HEK293 (cell line): ENCODE data around the gene REM2.

Experiments used
- CTCF ChIA-PET: fragments of 350-600 bp; formaldehyde crosslinking; extraction: SDS; loops from one replicate; lab custom pipeline; 2021; ENCODE audit warnings: antibody characterized with exemption; lab: Yijun Ruan, JAX
- POLR2A ChIA-PET: fragments of 300-600 bp; formaldehyde crosslinking; extraction: SDS; loops from one replicate; lab custom pipeline; 2020; ENCODE audit warnings: antibody characterized with exemption, inconsistent platforms; lab: Yijun Ruan, JAX
- H3K27ac ChIP-seq: fragments of 200-500 bp; sonication (Bioruptor generic); 2 replicates; pipeline ENCODE4 v1.5.1; 2014; ENCODE audit warnings: low read depth, low read length, control low read depth, inconsistent platforms; ENCODE audit errors: extremely low read depth
- H3K36me3 ChIP-seq, 2 experiments: fragments of 200-500 bp in 1 of 2; sonication (Bioruptor generic) in 1 of 2; 1 replicate in 1 of 2; 2 replicates in 1 of 2; pipeline ENCODE4 v1.5.1; 2014 to 2017; ENCODE audit warnings: inconsistent platforms in 2 of 2, low read length in 2 of 2; ENCODE audit not compliant: control insufficient read depth in 2 of 2, insufficient read depth in 1 of 2
- H3K4me1 ChIP-seq: fragments of 200-500 bp; sonication (Bioruptor generic); 2 replicates; pipeline ENCODE4 v1.5.1; 2014; ENCODE audit warnings: mild to moderate bottlenecking, low read length, inconsistent platforms; ENCODE audit not compliant: control insufficient read depth, insufficient read depth
- H3K4me3 ChIP-seq: 2 replicates; pipeline ENCODE4 v1.5.1; 2011; ENCODE audit warnings: low read depth, mild to moderate bottlenecking, control low read depth, low read length, moderate library complexity
- H3K9me3 ChIP-seq: fragments of 200-500 bp; sonication (Bioruptor generic); 2 replicates; pipeline ENCODE4 v1.5.1; 2014; ENCODE audit warnings: low read depth, low read length, inconsistent platforms; ENCODE audit not compliant: control insufficient read depth, insufficient read depth
- IKZF3 ChIP-seq: fragments of 450-650 bp; IDR thresholded peaks from 2 replicates; pipeline ENCODE4 v1.5.0; 2018; ENCODE audit warnings: missing biosample characterization, mild to moderate bottlenecking, missing genetic modification characterization, moderate library complexity
- PATZ1 ChIP-seq: fragments of 450-650 bp; formaldehyde crosslinking; IDR thresholded peaks from 2 replicates; pipeline ENCODE4 v1.5.1; 2016; ENCODE audit warnings: missing biosample characterization, missing genetic modification characterization
- SP2 ChIP-seq: fragments of 450-650 bp; formaldehyde crosslinking; IDR thresholded peaks from 2 replicates; pipeline ENCODE4 v1.5.1; 2016; ENCODE audit warnings: missing biosample characterization, missing genetic modification characterization
- SP7 ChIP-seq: fragments of 450-650 bp; formaldehyde crosslinking; IDR thresholded peaks from 2 replicates; pipeline ENCODE4 v1.5.1; 2016; ENCODE audit warnings: missing biosample characterization, missing genetic modification characterization
- ZFHX2 ChIP-seq: fragments of 450-650 bp; formaldehyde crosslinking; conservative IDR thresholded peaks from 2 replicates; pipeline ENCODE4 v1.5.1; 2016; ENCODE audit warnings: missing biosample characterization, missing genetic modification characterization
- ZIC2 ChIP-seq: fragments of 450-650 bp; formaldehyde crosslinking; IDR thresholded peaks from 2 replicates; pipeline ENCODE4 v1.5.1; 2016; ENCODE audit warnings: missing biosample characterization, missing genetic modification characterization
- ZNF140 ChIP-seq: fragments of 450-650 bp; formaldehyde crosslinking; IDR thresholded peaks from 2 replicates; pipeline ENCODE4 v1.5.1; 2016; ENCODE audit warnings: missing biosample characterization, missing genetic modification characterization
- ZNF169 ChIP-seq: fragments of 450-650 bp; formaldehyde crosslinking; IDR thresholded peaks from 2 replicates; pipeline ENCODE4 v1.5.1; 2016; ENCODE audit warnings: missing biosample characterization, missing genetic modification characterization
- ZNF223 ChIP-seq: fragments of 450-650 bp; formaldehyde crosslinking; IDR thresholded peaks from 2 replicates; pipeline ENCODE4 v1.5.1; 2016; ENCODE audit warnings: missing biosample characterization, missing genetic modification characterization
- ZNF23 ChIP-seq: fragments of 450-650 bp; formaldehyde crosslinking; IDR thresholded peaks from 2 replicates; pipeline ENCODE4 v1.5.1; 2016; ENCODE audit warnings: missing biosample characterization, missing genetic modification characterization, borderline replicate concordance
- ZNF292 ChIP-seq: fragments of 450-650 bp; formaldehyde crosslinking; IDR thresholded peaks from 2 replicates; pipeline ENCODE4 v1.5.1; 2016; ENCODE audit warnings: low read depth, missing biosample characterization, missing genetic modification characterization, borderline replicate concordance
- ZNF354C ChIP-seq: fragments of 450-650 bp; formaldehyde crosslinking; IDR thresholded peaks from 2 replicates; pipeline ENCODE4 v1.5.1; 2016; ENCODE audit warnings: missing biosample characterization, missing genetic modification characterization, low read depth, borderline replicate concordance
- ZNF398 ChIP-seq: fragments of 450-650 bp; formaldehyde crosslinking; IDR thresholded peaks from 2 replicates; pipeline ENCODE4 v1.5.1; 2017; ENCODE audit warnings: missing biosample characterization, missing genetic modification characterization
- ZNF423 ChIP-seq: fragments of 450-650 bp; formaldehyde crosslinking; IDR thresholded peaks from 2 replicates; pipeline ENCODE4 v1.5.1; 2016; ENCODE audit warnings: missing biosample characterization, missing genetic modification characterization
- ZNF555 ChIP-seq: fragments of 450-650 bp; formaldehyde crosslinking; conservative IDR thresholded peaks from 2 replicates; pipeline ENCODE4 v1.5.1; 2017; ENCODE audit warnings: missing biosample characterization, mild to moderate bottlenecking, missing genetic modification characterization, inconsistent platforms
- ZNF596 ChIP-seq: fragments of 450-650 bp; IDR thresholded peaks from 2 replicates; pipeline ENCODE4 v1.5.0; 2018; ENCODE audit warnings: missing biosample characterization, mild to moderate bottlenecking, missing genetic modification characterization, moderate library complexity
- ZNF623 ChIP-seq: fragments of 450-650 bp; formaldehyde crosslinking; IDR thresholded peaks from 2 replicates; pipeline ENCODE4 v1.5.1; 2016; ENCODE audit warnings: missing biosample characterization, missing genetic modification characterization
- ZNF677 ChIP-seq: fragments of 450-650 bp; IDR thresholded peaks from 2 replicates; pipeline ENCODE4 v1.5.0; 2018; ENCODE audit warnings: missing biosample characterization, mild to moderate bottlenecking, missing genetic modification characterization, moderate library complexity
- ZNF692 ChIP-seq: fragments of 450-650 bp; formaldehyde crosslinking; IDR thresholded peaks from 2 replicates; pipeline ENCODE4 v1.5.1; 2016; ENCODE audit warnings: missing biosample characterization, missing genetic modification characterization
- ZNF768 ChIP-seq: fragments of 450-650 bp; formaldehyde crosslinking; IDR thresholded peaks from 2 replicates; pipeline ENCODE4 v1.5.1; 2018; ENCODE audit warnings: missing biosample characterization, mild to moderate bottlenecking, missing genetic modification characterization
- ZNF777 ChIP-seq: fragments of 450-650 bp; formaldehyde crosslinking; IDR thresholded peaks from 2 replicates; pipeline ENCODE4 v1.5.1; 2017; ENCODE audit warnings: missing biosample characterization, missing genetic modification characterization, borderline replicate concordance
- ZNF791 ChIP-seq: fragments of 450-650 bp; formaldehyde crosslinking; IDR thresholded peaks from 2 replicates; pipeline ENCODE4 v1.5.1; 2016; ENCODE audit warnings: missing biosample characterization, missing genetic modification characterization
- ZSCAN30 ChIP-seq: fragments of 450-650 bp; IDR thresholded peaks from 2 replicates; pipeline ENCODE4 v1.5.1; 2018; ENCODE audit warnings: missing biosample characterization, mild to moderate bottlenecking, missing genetic modification characterization, moderate library complexity
- ZSCAN5A ChIP-seq: fragments of 450-650 bp; formaldehyde crosslinking; IDR thresholded peaks from 2 replicates; pipeline ENCODE4 v1.5.1; 2016; ENCODE audit warnings: missing biosample characterization, missing genetic modification characterization
- TF ChIP-seq, protein P1 (sequence below): fragments of 450-650 bp; IDR thresholded peaks from 2 replicates; pipeline ENCODE4 v1.5.1; 2018; ENCODE audit warnings: missing biosample characterization, mild to moderate bottlenecking, missing genetic modification characterization
- TF ChIP-seq, protein P2 (sequence below): fragments of 450-650 bp; formaldehyde crosslinking; IDR thresholded peaks from 2 replicates; pipeline ENCODE4 v1.5.1; 2016; ENCODE audit warnings: missing biosample characterization, missing genetic modification characterization

Gene REM2

GRCh38 chr14:22883173-22883976 is at the start of gene REM2 (continued):
- TF ChIP-seq SP2: peak; percentile 6; the same call in 1 of the 2 replicates
- TF ChIP-seq ZNF555 (tag by site-specific recombination): no peak
- peak; percentile 35; the same call in 1 of the 2 replicates for TF ChIP-seq ZIC2
- TF ChIP-seq SP7: peak; percentile 57
- no peak for TF ChIP-seq ZNF423 (tag by site-specific recombination)
- TF ChIP-seq, protein P1, sequence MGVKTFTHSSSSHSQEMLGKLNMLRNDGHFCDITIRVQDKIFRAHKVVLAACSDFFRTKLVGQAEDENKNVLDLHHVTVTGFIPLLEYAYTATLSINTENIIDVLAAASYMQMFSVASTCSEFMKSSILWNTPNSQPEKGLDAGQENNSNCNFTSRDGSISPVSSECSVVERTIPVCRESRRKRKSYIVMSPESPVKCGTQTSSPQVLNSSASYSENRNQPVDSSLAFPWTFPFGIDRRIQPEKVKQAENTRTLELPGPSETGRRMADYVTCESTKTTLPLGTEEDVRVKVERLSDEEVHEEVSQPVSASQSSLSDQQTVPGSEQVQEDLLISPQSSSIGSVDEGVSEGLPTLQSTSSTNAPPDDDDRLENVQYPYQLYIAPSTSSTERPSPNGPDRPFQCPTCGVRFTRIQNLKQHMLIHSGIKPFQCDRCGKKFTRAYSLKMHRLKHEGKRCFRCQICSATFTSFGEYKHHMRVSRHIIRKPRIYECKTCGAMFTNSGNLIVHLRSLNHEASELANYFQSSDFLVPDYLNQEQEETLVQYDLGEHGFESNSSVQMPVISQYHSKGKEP (tag by site-specific recombination): no peak
- TF ChIP-seq ZNF292 (tag by site-specific recombination): no peak
- no peak for TF ChIP-seq ZNF791 (tag by site-specific recombination)
- no peak for TF ChIP-seq ZNF768
- TF ChIP-seq ZFHX2 (tag by site-specific recombination): peak; percentile 99
- no peak for TF ChIP-seq ZNF354C (tag by site-specific recombination)
- peak; percentile 94 for TF ChIP-seq ZNF398 (tag by site-specific recombination)
- no peak for TF ChIP-seq ZNF623 (tag by site-specific recombination)
- TF ChIP-seq ZNF596 (tag by site-specific recombination): no peak
- 0 out of 2 replicates have a peak, but pooled peaks have one; percentile 16 for TF ChIP-seq IKZF3 (tag by site-specific recombination)
- no peak for TF ChIP-seq ZNF140 (tag by site-specific recombination)
- TF ChIP-seq PATZ1 (tag by site-specific recombination): peak; percentile 21; the same call in 1 of the 2 replicates
- no peak for TF ChIP-seq ZNF777 (tag by site-specific recombination)
- TF ChIP-seq ZSCAN5A (tag by site-specific recombination): no peak
- TF ChIP-seq, all 188 proteins: peak for 17

GRCh38 chr14:22835505-22835904 is 47.5 kb upstream of the REM2 start:
- ChIA-PET CTCF (interaction anchor here (3.9 kb wide), 1 partner anchor 18 kb away, joined by 21 read pairs; no protein-coding TSS in a partner anchor), POLR2A (no interaction called here)
- Histone ChIP-seq H3K4me3 (no peak overlapping the region), H3K27ac (peak overlapping the region; percentile 24), H3K4me1 (peaks cover 3% of the 10 kb centered on the region; the same call in 1 of the 2 replicates), H3K36me3 (peaks cover 30 to 39% of the 10 kb centered on the region in 2 experiments; a peak in 2 of 3 replicates), H3K9me3 (no peaks in the 10 kb centered on the region)
- TF ChIP-seq ZNF677 (tag by site-specific recombination) (no peak), ZNF768 (no peak), ZNF223 (tag by site-specific recombination) (no peak), ZNF692 (tag by site-specific recombination) (no peak), ZNF169 (tag by site-specific recombination) (no peak), ZSCAN30 (tag by site-specific recombination) (no peak), ZNF23 (tag by site-specific recombination) (no peak), ZNF292 (tag by site-specific recombination) (no peak)
- TF ChIP-seq, protein P2, sequence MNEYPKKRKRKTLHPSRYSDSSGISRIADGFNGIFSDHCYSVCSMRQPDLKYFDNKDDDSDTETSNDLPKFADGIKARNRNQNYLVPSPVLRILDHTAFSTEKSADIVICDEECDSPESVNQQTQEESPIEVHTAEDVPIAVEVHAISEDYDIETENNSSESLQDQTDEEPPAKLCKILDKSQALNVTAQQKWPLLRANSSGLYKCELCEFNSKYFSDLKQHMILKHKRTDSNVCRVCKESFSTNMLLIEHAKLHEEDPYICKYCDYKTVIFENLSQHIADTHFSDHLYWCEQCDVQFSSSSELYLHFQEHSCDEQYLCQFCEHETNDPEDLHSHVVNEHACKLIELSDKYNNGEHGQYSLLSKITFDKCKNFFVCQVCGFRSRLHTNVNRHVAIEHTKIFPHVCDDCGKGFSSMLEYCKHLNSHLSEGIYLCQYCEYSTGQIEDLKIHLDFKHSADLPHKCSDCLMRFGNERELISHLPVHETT (tag by site-specific recombination): no peak
